Mesangial cell (primary cell): Measurements from ENCODE around the gene GAGE12F. TPM values are rescaled to one million over a fixed set of nuclear protein-coding genes. Genes with fewer than 3 reads are reported as not detected.

ENCODE experiments used
- total RNA-seq: library from RNA; depleted of rRNA; stranded (reverse); fragments of >200 nt; gene quantifications from 2 replicates; pipeline ENCODE4 v1.2.3, GENCODE V29; 2015

Gene GAGE12F, protein sequence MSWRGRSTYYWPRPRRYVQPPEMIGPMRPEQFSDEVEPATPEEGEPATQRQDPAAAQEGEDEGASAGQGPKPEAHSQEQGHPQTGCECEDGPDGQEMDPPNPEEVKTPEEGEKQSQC
- total RNA-seq: not detected in 2 replicates

DNA sequence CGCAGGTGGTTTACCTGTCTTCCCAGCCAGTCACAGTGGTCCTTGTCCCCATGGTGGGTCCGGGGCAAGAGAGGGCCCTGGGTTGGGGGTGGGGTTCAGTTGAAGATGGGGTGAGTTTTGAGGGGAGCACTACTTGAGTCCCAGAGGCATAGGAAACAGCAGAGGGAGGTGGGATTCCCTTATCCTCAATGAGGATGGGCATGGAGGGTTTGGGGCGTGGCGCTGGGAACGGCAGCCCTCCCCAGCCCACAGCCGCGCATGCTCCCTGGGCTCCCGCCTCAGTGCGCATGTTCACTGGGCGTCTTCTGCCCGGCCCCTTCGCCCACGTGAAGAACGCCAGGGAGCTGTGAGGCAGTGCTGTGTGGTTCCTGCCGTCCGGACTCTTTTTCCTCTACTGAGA lies at the start of gene GAGE12F:
Gene GAGE12F (plus strand): TSS at position 301 of the 400 bp plus-strand sequence. CDS start 1,155 bp downstream, outside the sequence.

GRCh38 chrX:49531877-49532276 lies 28.8 kb upstream of the GAGE12F start, which contains the start of gene GAGE12C:
TSS of gene GAGE12C (plus strand) at chrX:49532177. CDS start at chrX:49533332, 1,155 bp downstream.

GRCh38 chrX:49541433-49541832 lies 19.2 kb upstream of the GAGE12F start, which contains the start of gene GAGE12D:
TSS of gene GAGE12D (plus strand) at chrX:49541733. CDS start at chrX:49542888, 1,155 bp downstream.

DNA sequence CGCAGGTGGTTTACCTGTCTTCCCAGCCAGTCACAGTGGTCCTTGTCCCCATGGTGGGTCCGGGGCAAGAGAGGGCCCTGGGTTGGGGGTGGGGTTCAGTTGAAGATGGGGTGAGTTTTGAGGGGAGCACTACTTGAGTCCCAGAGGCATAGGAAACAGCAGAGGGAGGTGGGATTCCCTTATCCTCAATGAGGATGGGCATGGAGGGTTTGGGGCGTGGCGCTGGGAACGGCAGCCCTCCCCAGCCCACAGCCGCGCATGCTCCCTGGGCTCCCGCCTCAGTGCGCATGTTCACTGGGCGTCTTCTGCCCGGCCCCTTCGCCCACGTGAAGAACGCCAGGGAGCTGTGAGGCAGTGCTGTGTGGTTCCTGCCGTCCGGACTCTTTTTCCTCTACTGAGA lies 9.7 kb upstream of the GAGE12F start, which contains the start of gene GAGE12E:
Gene GAGE12E (plus strand): TSS at position 301 of the 400 bp plus-strand sequence. CDS start 1,155 bp downstream, outside the sequence.

GRCh38 chrX:49570100-49570499 lies 9.5 kb downstream of the GAGE12F start, which contains the start of gene GAGE12G:
TSS of gene GAGE12G (plus strand) at chrX:49570400. CDS start at chrX:49571555, 1,155 bp downstream.

GRCh38 chrX:49579649-49580048 lies 19.0 kb downstream of the GAGE12F start, which contains the start of gene GAGE12H:
TSS of gene GAGE12H (plus strand) at chrX:49579949. CDS start at chrX:49581104, 1,155 bp downstream.

GRCh38 chrX:49589196-49589595 lies 28.6 kb downstream of the GAGE12F start, which contains the start of gene GAGE2A:
TSS of gene GAGE2A (plus strand) at chrX:49589496. CDS start at chrX:49590651, 1,155 bp downstream.

DNA sequence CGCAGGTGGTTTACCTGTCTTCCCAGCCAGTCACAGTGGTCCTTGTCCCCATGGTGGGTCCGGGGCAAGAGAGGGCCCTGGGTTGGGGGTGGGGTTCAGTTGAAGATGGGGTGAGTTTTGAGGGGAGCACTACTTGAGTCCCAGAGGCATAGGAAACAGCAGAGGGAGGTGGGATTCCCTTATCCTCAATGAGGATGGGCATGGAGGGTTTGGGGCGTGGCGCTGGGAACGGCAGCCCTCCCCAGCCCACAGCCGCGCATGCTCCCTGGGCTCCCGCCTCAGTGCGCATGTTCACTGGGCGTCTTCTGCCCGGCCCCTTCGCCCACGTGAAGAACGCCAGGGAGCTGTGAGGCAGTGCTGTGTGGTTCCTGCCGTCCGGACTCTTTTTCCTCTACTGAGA lies 38.1 kb downstream of the GAGE12F start, which contains the start of gene GAGE1:
Gene GAGE1 (plus strand): TSS at position 301 of the 400 bp plus-strand sequence. CDS start 1,155 bp downstream, outside the sequence.

Other genes starting within 250 kb of the GAGE12F start
- gene GAGE12J, start 238.8 kb upstream of the GAGE12F start, total RNA-seq: not detected in 2 replicates
- gene GAGE13, start 229.3 kb upstream of the GAGE12F start, total RNA-seq: not detected in 2 replicates
- not detected in 2 replicates for gene GAGE12C, start 28.7 kb upstream of the GAGE12F start, total RNA-seq
- not detected in 2 replicates for gene GAGE12D, start 19.1 kb upstream of the GAGE12F start, total RNA-seq
- gene GAGE12E, start 9.6 kb upstream of the GAGE12F start, total RNA-seq: not detected in 2 replicates
- not detected in 2 replicates for gene GAGE12G, start 9.6 kb downstream of the GAGE12F start, total RNA-seq
- not detected in 2 replicates for gene GAGE12H, start 19.1 kb downstream of the GAGE12F start, total RNA-seq
- gene GAGE2A, start 28.7 kb downstream of the GAGE12F start, total RNA-seq: not detected in 2 replicates
- gene GAGE1, start 38.2 kb downstream of the GAGE12F start, total RNA-seq: not detected in 2 replicates
- not detected in 2 replicates for gene PAGE1, start 135.1 kb downstream of the GAGE12F start, total RNA-seq